ENCODE data around the gene CHKA.

The CHKA gene

DNA sequence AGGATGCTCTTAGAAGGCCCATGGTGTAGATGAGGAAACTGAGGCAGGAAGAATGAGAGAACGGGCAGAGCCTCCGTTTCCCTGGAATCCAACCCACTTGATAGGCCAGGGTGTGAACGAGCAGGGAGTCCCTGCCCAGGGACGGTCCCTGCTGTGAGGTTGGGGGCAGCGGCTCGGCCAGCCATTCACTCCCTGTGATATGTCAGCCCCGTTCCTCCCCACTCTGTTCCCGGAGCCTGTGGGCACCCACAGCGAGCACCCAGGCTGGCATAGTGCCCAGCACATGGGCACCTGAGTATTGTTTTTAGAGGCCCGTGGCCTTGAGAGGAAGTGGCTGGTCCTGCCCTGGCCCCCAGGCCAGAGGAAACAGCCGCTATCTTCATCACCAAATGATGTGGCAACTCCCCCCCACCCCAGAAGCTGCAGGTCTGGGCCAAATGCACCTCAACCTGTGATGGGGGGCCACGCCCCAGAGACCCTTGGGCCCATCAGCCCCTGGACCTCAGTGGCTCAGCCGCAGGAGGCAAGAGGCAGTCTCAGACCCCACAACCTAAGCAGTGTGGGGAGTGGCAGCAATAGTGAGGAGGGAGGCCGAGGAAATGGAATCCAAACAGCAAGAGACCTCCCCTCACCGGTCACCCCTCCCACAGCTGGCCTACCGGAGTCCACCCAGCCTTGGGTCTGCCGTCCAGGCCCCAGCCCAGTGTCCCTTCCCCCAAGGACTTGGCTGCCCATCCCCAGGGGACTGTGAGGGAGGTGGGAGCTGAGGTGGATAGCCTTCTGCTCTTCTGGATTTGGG lies 108.9 kb downstream of the CHKA start:
- DNase-seq: no peak

DNA sequence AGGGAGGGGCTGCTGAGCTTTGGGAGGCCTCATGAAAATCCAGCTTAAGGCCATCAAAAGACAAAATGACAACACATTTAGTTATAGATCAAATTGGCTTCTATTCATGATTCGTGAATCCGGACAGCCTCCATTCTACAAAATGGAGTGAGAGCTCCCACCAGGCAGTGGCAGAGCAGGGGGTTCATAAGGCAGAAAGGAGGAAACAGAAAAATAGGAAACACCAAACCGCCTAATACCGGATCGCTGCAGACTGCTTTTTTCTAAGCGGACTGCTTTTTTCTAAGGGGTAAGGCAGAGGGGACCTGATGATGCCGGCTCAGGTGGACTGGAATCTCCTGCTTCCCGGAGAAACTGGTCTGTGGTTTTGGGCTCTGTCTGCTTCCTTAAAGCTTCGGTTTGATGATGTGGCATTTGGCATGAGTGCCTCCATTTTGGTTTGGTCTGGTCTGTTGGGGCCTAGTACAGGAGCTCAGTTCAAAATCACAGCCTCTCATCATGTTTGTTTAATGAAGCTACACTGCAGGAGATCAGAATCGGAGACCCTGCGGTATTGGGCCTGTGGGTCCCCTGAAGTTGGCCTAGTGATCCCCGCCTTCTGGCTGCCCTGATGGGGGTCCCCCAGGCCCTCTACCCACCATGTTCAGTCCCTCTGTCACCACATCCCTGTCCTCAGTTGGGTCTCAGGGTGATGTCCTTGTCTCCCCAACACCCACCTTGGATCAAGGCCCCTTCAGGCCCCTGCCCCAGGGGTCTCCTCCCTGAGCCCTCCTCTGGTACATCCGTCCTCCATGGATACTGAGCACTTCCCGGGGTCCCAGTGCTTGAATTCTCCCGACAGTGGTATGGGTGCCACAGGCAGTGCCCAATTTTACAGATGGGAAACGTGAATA lies 109.9 kb downstream of the CHKA start:
- no peak for DNase-seq

DNA sequence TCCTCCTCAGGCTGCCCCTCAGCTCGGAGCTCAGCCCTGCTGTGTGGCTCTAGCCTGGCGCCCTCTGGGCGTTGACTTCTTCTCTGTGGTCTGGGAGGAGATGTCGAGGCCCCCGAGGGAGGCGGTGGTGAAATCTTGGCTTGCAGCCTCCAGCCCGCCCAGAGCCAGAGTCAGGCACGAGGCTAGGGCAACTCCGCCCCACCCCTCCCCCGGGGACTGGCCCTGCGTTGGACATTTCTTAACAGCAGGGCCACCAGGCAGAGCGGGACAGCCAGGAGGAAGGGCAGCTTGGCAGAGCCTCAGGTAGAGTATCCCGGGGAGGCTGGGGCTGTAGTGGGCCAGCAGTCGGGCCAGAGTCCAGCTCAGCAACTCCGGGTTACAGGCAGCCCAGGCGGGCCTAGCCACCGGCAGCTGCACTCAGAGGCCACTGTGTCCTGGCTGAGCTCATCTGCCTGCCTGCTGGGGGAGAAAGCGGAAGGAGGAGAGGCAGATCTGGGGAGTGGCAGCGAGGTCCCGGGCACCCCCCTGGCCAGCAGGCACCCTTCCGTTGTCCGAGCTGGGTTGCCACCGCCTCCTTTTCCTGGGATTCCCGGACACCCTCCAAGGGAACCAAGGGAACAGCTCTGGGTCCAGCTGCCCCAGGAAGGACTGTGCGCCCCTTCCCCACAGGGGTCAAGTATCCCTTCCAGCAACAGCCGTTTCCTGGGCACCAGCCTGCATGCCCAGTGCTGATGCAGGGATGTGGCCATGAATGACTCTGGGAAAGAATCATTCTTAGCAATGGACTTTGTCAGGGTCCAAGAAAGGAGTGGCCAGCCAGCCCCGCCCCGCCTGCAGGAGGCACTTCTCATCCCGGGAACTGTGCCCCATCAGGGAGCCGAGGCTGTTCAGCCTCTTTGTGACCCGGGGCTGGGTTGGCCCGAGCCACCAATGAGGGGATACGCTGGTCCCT lies 110.8 kb downstream of the CHKA start, which contains the start of gene ALDH3B1:
Gene ALDH3B1 (plus strand): TSS at position 238 of the 952 bp plus-strand sequence. CDS start 4,971 bp downstream, outside the sequence.
- no peak for DNase-seq

DNA sequence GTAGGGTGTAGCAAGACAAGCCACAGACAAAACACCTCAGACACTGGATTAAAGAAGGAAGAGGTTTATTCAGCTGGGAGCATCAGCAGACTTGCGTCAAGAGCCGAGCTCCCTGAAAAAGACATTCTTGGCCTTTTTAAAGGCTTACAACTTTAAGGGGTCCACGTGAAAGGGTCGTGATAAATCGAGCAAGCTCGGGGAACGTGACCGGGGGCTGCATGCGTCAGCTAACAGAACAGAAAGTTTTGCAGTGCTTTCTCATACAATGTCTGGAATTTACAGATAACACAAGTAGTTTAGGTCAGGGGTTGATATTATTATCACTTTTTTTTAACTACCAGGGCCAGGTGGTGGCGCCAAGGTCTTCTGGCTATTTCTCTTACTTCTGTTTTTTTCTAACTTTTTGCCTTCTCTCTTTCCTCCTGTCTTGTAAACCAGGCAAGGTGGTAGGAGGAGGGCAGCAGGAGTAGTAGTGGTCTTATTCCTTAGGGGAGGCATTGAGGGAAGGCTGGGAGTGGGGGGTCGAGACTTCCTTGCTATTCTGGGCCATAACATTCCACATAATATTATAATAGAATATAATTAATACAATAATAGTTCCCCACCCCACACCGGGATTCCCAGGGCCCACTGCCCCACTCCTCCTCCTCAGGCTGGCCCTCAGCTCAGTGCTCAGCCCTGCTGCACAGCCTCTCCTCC lies 111.6 kb downstream of the CHKA start:
- DNase-seq: no peak

DNA sequence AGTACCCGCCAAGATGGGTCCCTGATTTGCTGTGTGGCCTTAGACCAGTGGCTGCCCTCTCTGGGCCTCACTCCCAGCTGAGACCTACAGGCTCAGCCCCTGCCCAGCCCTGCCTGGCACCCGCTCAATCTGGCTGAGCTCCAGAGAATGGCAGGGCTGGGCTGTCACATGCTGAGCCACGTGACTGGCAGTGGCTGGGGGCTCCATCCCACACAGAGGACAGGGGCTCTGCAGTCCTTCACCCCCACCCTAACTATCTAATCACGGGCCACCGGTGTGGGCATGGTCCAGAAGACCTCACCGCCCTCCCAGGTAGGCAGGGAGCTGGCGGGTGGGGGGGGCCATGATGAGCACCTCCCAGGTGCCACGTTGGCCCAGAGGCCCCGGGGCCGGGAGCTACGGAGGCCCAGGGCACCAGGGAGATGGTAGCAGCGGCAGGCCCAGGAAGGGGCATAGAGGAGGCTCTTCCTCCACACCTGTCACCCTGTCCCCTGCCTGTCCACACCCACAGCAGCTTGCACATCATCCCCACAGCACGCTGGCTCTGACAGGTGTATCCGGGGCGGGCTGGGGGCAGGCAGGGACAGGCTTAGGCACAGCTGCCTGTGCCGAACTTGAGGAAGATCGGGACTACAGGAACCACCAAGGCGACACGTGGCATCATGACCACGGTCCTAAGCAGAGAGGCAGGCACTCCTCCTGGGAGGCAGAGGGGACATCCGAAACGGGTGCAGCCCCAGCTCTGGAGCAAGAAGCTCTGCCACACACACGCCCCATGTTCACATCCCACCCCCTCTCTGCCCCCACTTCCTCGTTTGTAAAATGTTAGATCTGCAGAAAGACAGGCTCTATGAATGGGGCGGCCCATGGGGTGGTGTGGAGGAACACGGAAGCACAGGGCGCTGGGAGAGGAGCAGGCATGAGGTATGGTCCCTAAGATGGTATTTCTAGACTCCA lies 112.5 kb downstream of the CHKA start:
- peak; percentile 67 for DNase-seq

DNA sequence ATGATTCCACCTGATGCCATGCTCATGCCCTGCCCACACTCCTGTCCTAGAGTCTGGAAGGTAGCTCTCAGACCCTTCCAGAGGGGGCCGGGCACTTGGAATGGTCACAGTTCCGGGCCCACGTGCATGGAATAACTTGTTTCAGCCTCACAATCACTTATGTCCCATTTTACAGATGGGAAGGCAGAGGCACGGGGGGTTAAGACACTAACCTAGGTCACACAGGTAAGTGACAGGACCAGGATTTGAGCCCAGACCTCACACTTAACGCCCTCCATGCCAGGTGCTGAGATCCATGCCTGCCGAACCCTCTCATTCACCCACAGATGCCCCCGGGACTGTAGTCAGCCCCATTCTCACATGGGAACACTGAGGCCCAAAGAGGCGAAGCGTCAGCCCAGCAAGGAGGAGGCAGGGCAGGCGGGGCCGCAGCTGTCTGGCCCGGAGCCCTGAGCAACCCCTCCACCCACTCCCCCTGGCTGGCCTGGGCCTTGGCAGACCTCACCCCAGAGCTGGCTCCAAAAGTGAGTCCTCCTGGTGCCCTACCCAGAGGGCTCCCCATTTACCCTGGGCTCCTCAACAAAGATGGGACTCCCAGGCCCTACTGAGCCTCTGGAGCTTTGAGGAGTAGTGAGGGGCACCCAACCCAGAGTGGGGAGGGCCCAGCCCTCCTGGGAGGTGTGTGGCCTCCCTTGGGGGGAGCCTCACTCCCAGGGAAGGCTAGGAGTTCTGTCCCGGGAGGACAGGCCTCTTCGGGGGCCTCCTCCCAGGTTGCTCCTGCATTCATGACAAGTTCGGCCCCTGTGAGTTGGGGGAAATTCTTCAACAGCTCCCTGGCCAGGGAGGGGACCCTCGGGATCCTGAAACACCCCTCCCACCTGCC lies 113.4 kb downstream of the CHKA start:
- DNase-seq: no peak

DNA sequence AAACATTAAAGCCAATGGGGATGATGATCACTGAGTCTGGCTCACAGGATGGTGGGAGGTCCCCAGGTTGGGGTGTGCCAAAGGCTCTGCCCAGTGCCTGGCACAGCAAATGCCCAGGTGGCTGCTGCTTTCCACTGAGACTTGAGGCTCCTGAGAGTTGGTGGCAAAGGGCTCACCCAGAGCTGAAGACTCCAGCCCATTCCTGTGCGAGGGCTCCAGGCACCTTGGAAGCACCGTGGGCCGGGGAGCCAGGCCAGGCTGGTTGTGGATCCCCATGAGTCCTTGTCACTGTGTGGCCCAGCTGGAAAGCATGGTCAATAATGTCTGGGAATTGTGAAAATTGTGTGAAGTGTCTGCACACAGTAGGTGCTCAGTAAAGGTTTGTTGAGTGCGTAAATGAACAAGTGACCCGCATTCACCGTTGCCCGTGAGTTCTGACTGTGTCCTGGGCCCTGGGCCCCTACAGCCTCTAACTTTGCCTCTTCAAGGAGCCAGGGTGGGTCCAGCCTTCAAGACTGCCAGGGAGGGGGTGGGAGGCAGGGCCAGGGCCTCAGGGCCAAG lies 114.5 kb downstream of the CHKA start:
- DNase-seq: no peak

DNA sequence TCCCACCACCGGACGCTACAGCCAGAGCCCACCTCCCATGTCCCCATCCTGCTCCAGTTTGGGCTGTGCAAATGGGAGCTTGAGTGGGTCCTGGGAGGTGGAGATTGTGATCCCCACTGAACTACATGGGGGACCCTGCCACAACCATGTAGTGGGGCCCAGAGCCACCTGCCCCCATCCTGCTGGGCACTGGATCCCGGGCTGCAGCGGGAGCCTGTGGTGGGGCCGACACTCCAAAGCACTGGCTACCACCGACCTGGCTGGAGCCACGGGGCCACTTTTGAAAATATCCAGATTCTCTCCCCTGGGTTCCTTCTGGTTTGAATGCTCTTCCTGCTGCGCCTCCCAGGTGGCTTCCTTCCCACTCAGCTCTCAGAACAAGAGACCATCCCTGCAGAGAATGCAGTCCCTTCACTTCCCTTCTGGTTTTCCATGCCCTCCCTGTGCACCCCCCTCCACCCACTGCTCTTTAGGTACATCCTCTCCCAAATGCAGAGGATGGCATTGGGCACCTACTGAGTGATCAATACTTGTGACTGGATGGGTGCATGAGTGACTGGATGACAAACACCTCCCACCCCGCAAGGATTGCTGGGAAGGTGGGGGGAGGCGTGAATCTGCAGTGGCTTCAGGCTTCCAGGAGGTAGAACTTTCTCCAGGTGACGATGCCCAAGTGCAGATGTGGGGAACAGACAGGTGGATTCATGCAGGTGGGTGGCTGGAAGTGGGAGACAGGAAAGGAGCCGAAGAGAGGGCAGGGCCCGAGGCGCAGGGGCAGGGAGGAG lies 116.4 kb downstream of the CHKA start:
- DNase-seq: no peak

DNA sequence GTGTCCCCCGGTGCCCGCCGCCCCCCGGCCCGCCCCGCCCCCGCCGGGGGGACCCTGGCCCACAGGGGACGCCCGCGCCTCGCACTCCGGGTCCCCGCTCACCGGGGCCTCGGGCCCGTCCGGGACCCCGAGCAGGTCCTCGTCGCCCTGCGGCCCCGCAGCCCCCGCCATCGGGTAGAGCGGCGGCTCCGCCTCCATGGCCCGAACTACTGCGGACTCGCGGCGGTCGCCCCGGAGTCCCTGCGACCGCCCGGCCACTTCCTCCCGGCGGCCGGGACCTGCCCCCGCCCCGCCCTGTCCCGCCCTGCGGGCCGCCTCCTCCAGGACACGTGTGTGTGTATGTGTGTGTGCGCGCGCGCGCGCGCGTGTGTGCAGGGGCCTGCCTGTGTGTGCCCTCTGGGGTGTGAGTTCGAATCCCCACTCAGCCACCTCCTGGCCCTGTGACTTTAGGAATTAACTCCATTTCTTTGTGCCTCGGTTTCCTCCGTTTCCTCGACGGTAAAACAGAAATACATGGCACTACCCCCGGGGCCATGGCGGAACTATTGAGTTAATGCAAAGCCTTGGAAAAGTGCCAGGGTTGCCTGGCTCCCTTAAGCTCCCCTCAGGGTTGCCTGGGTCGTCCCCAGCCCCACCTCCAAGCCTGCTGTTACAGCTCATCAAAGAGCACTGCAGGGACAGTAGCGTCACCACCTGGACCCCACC lies 117.2 kb downstream of the CHKA start, which contains the start of gene UNC93B1:
Gene UNC93B1 (minus strand): TSS at position 252 of the 705 bp plus-strand sequence. CDS start 54 bp downstream, at position 198.
- peak; percentile 57 for DNase-seq

DNA sequence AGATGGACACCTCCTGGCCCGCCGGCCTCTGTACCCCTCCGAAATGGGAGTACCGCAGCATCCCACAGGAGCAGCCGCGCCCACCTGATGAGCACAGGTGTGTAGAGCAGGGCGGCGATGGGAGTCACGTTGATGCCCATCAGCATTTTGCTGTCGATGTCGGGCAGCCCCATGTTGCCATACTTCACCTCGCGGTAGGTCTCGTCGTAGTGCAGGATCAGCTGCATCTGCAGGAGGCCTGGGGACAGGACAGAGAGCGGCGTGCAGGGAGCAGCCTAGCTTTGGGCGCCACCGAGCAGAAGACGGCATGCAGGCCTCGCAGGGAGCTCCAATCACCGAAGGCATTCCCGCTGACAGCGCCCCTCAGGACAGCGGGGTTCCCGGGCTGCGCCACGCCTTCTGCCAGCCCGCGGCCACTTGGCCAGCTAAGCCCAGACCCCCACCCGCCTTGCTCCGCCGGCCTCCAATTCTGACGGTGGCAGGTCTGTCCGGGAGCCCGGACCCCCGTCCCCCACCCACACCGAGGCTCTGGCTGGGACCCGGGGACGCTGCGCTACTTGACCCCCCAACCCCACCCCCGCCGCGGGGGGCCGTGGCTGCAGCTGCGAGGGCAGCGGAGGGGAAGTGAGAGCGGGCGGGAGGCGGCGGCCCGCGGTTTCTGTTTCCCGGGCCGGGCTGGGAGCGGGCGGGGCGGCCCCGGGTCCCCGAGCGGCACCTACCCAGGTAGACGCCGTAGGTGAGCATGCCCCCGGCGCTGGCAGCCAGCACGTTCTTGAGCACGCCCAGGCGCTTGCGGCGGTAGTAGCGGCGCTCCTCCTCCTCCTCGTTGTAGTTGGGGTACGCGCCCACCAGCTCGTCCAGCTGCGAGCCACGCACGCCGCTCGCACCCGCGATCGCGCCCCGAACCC lies 118.0 kb downstream of the CHKA start:
- peak; percentile 35 for DNase-seq
